Left ventricle myocardium superior (tissue), 1 donor: ENCODE results near the gene PLA2G4B. TPM values are rescaled to one million over a fixed set of nuclear protein-coding genes. Genes with fewer than 3 reads are reported as not detected.

Experiments
- ATAC-seq: fragments of 200-7000 bp; cut with Tn5 transposase; one replicate; pipeline ENCODE4 v1.9.1; 2020; ENCODE audit warnings: mild to moderate bottlenecking, moderate library complexity
- DNase-seq: peaks from one replicate; pipeline ENCODE4 v3.0.0-alpha.2; 2020
- intact Hi-C: fragments of 100-400 bp; cut with micrococcal nuclease; formaldehyde crosslinking; loops from one replicate; pipeline ENCODE4 v1.11.0; 2022
- total RNA-seq: library from RNA; stranded (reverse); fragmentation: NEBNext Ultra II Directional; extraction: Animal tissue kit (Norgen Biotek cat#: 25700); gene quantifications from one replicate; pipeline ENCODE4 v1.2.1, GENCODE V29; 2021
- donor health status: DM: no; HTN: yes; CAD: no; lungs with severe emphysema.

The PLA2G4B gene
- total RNA-seq, 1 donor from 2014 or later, result 5.7 TPM

GRCh38 chr15:41880156-41880877, 41.7 kb downstream of the PLA2G4B start:
- no peak for ATAC-seq

GRCh38 chr15:41881086-41881485, 42.4 kb downstream of the PLA2G4B start:
- intact Hi-C loops, result no loop called here
- DNase-seq, result no peak

More at GRCh38 chr15:41880156-41880877, 41.7 kb downstream of the PLA2G4B start:
- DNase-seq, result no peak
- intact Hi-C loops, result no loop called here

GRCh38 chr15:41881550-41881919, 42.9 kb downstream of the PLA2G4B start:
- intact Hi-C loops, result no loop called here
- peak; percentile 21 for ATAC-seq
- DNase-seq, result no peak

More at GRCh38 chr15:41881086-41881485, 42.4 kb downstream of the PLA2G4B start:
- no peak for ATAC-seq

- DNase-seq, result peak; percentile 72
- peak; percentile 71 for ATAC-seq
- intact Hi-C loops, result no loop called here
These were observed 43.5 kb downstream of the PLA2G4B start for GRCh38 chr15:41881920-41882688.

- DNase-seq (peak; percentile 67), ATAC-seq (peak; percentile 52)
- intact Hi-C loops, result no loop called here
These were observed 44.2 kb downstream of the PLA2G4B start for GRCh38 chr15:41882689-41883483.

- ATAC-seq (no peak), DNase-seq (no peak)
- intact Hi-C loops, result no loop called here
These were observed 44.8 kb downstream of the PLA2G4B start for GRCh38 chr15:41883484-41883825.

- intact Hi-C loops, result no loop called here
- no peak for ATAC-seq
- DNase-seq, result no peak
These were observed 45.8 kb downstream of the PLA2G4B start for GRCh38 chr15:41884458-41884857.

GRCh38 chr15:41885321-41885720, 46.7 kb downstream of the PLA2G4B start:
- DNase-seq (no peak), ATAC-seq (no peak)
- intact Hi-C loops, result no loop called here

GRCh38 chr15:41885841-41886240, 47.2 kb downstream of the PLA2G4B start:
- DNase-seq, result no peak
- intact Hi-C loops, result no loop called here

GRCh38 chr15:41886741-41887140, 48.1 kb downstream of the PLA2G4B start:
- DNase-seq, result no peak
- ATAC-seq, result no peak
- intact Hi-C loops, result no loop called here

More at GRCh38 chr15:41885841-41886240, 47.2 kb downstream of the PLA2G4B start:
- ATAC-seq, result no peak

GRCh38 chr15:41887161-41887560, 48.5 kb downstream of the PLA2G4B start:
- ATAC-seq (no peak), DNase-seq (no peak)
- intact Hi-C loops, result no loop called here

GRCh38 chr15:41887893-41888292, 49.2 kb downstream of the PLA2G4B start:
- DNase-seq (no peak), ATAC-seq (no peak)
- intact Hi-C loops, result no loop called here

- ATAC-seq (no peak), DNase-seq (no peak)
- intact Hi-C loops, result no loop called here
These were observed 50.1 kb downstream of the PLA2G4B start for GRCh38 chr15:41888662-41889253.

GRCh38 chr15:41890050-41890690, 51.5 kb downstream of the PLA2G4B start:
- no peak for DNase-seq
- intact Hi-C loops, result no loop called here
- ATAC-seq, result no peak

GRCh38 chr15:41891226-41891625, 52.6 kb downstream of the PLA2G4B start:
- intact Hi-C loops, result no loop called here

GRCh38 chr15:41891946-41892345, 53.3 kb downstream of the PLA2G4B start:
- intact Hi-C loops, result no loop called here
- peak; percentile 1 for ATAC-seq
- no peak for DNase-seq

More at GRCh38 chr15:41891226-41891625, 52.6 kb downstream of the PLA2G4B start:
- ATAC-seq (no peak), DNase-seq (no peak)

GRCh38 chr15:41892621-41893421, 54.2 kb downstream of the PLA2G4B start:
- peak; percentile 91 for DNase-seq
- intact Hi-C loops, result no loop called here
- peak; percentile 82 for ATAC-seq
